HG03045 (cell line): Measurements from ENCODE around the gene FGFRL1.

Experiments
- ATAC-seq: cut with Tn5 transposase; IDR thresholded peaks from one replicate; pipeline ENCODE4 v1.9.1; 2021; ENCODE audit warnings: mild to moderate bottlenecking, moderate library complexity; ENCODE audit not compliant: unreplicated experiment

The FGFRL1 gene

GRCh38 chr4:1062419-1062818, 51.0 kb downstream of the FGFRL1 start:
- ATAC-seq = no peak

GRCh38 chr4:1065732-1066131, 54.3 kb downstream of the FGFRL1 start:
- ATAC-seq = no peak

- ATAC-seq = no peak
Observed at GRCh38 chr4:1069394-1069793, 58.0 kb downstream of the FGFRL1 start.

- ATAC-seq = no peak
Observed at GRCh38 chr4:1072830-1073446, 61.5 kb downstream of the FGFRL1 start.

- ATAC-seq = no peak
Observed at GRCh38 chr4:1074077-1074476, 62.7 kb downstream of the FGFRL1 start.

GRCh38 chr4:1075225-1075624, 63.8 kb downstream of the FGFRL1 start:
- no peak for ATAC-seq

GRCh38 chr4:1075809-1076699, 64.6 kb downstream of the FGFRL1 start:
- no peak for ATAC-seq
